Uterus (tissue), 4 donors: ENCODE results near the gene SEC11A. TPM values are rescaled to one million over a fixed set of nuclear protein-coding genes. Genes with fewer than 3 reads are reported as not detected.

Source experiments
- DNase-seq, 2 donors: peaks; one replicate each; pipeline ENCODE4 v3.0.0-alpha.2; 2019 to 2020
- H3K27ac ChIP-seq, 2 donors: fragments of 200-600 bp; sonication (generic); 1 replicate in 1 of 2; 2 replicates in 1 of 2; pipeline ENCODE4 v1.5.1; 2016 to 2018
- H3K27me3 ChIP-seq, 2 donors: fragments of 200-600 bp; sonication (generic); one replicate each; pipeline ENCODE4 v1.5.1; 2018 to 2019; ENCODE audit warnings: control low read depth in 1 of 2
- H3K36me3 ChIP-seq, 2 donors: fragments of 200-600 bp; sonication (generic); one replicate each; pipeline ENCODE4 v1.5.1; 2019; ENCODE audit warnings: control low read depth in 1 of 2
- H3K4me1 ChIP-seq, 2 donors: fragments of 200-600 bp; sonication (generic); one replicate each; pipeline ENCODE4 v1.5.1; 2018 to 2019; ENCODE audit warnings: control low read depth in 1 of 2
- H3K4me3 ChIP-seq, 2 donors: fragments of 200-600 bp; sonication (generic); 1 replicate in 1 of 2; 2 replicates in 1 of 2; pipeline ENCODE4 v1.5.1; 2018 to 2019; ENCODE audit warnings: mild to moderate bottlenecking in 1 of 2
- H3K9me3 ChIP-seq, 2 donors: fragments of 200-600 bp; sonication (generic); one replicate each; pipeline ENCODE4 v1.5.1; 2019; ENCODE audit warnings: control low read depth in 1 of 2
- CTCF ChIP-seq, 4 experiments: fragments of 200-600 bp in 2 of 4; fragments of 450-650 bp in 2 of 4; sonication (generic) in 2 of 4; IDR thresholded peaks; one replicate each; pipeline ENCODE4 v1.5.1; 2016 to 2019; ENCODE audit warnings: antibody characterized with exemption in 4 of 4, mild to moderate bottlenecking in 2 of 4, moderate library complexity in 1 of 4
- POLR2A ChIP-seq, 2 donors: fragments of 450-650 bp; IDR thresholded peaks; one replicate each; pipeline ENCODE4 v1.6.1; 2016; ENCODE audit warnings: antibody characterized with exemption in 2 of 2, mild to moderate bottlenecking in 1 of 2, moderate library complexity in 1 of 2
- intact Hi-C: fragments of 100-400 bp; cut with DNase I; formaldehyde crosslinking; loops from one replicate; pipeline ENCODE4 v1.15.1; 2023; ENCODE audit warnings: low total_unique reads
- total RNA-seq, 4 donors: library from RNA; depleted of rRNA in 3 of 4; stranded (reverse); fragments of >200 nt in 3 of 4; gene quantifications; one replicate each; pipeline versions ENCODE4 v1.1.0 to v1.2.4, GENCODE V29; 2014 to 2023
- donor health status: DM: yes; HTN: yes; CAD: no.

Gene SEC11A
- total RNA-seq, 4 donors from 2014 or later = 117 to 261 (median 204) TPM

- no peak for TF ChIP-seq CTCF (IDR thresholded peaks at IDR 0.05)
- TF ChIP-seq POLR2A (IDR thresholded peaks at IDR 0.05) = no peak
- Histone ChIP-seq H3K27me3 (no peaks in the 10 kb centered on the region), H3K36me3 (no peaks in the 10 kb centered on the region), H3K4me1 (no peaks in the 10 kb centered on the region), H3K9me3 (no peaks in the 10 kb centered on the region), H3K27ac (peak overlapping the region in 1 of 2 donors; percentile 33), H3K4me3 (no peak overlapping the region)
- no peak for DNase-seq
- intact Hi-C loops = no loop called here
These were observed 9.1 kb upstream of the SEC11A start for GRCh38 chr15:84725001-84725491.

- TF ChIP-seq POLR2A (IDR thresholded peaks at IDR 0.05) = no peak
- TF ChIP-seq CTCF (IDR thresholded peaks at IDR 0.05) = no peak
- no peaks in the 10 kb centered on the region for H3K27me3 ChIP-seq
- intact Hi-C loops = no loop called here
- no peak overlapping the region for H3K27ac ChIP-seq
- no peak for DNase-seq
- no peak overlapping the region for H3K4me3 ChIP-seq
- H3K4me1 ChIP-seq = no peaks in the 10 kb centered on the region
- no peaks in the 10 kb centered on the region for H3K9me3 ChIP-seq
- H3K36me3 ChIP-seq = no peaks in the 10 kb centered on the region
These were observed 6.7 kb upstream of the SEC11A start for GRCh38 chr15:84722628-84723027.

DNA sequence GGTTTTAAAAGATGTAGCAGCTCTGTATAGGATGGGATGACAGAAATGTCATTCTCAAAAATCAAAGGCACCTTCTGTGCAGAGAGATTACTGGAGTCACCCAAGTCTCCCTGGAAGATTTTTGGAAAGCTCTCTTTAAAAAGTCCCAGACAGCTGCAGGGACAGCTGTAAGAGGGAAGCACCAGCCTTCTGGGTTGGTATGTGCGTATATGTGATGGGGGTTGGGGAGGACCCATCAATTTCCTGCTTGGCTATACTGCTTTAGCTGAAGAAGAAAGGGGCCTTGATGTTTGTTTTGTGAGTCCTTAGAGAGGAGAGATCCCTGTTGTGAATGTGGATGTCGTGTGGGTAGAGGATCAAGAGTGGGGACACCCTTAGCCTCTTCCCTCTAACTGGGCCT is 5.4 kb upstream of the SEC11A start:
- Histone ChIP-seq H3K4me1 (no peaks in the 10 kb centered on the region), H3K27ac (no peak overlapping the region), H3K4me3 (no peak overlapping the region), H3K27me3 (no peaks in the 10 kb centered on the region), H3K9me3 (no peaks in the 10 kb centered on the region), H3K36me3 (no peaks in the 10 kb centered on the region)
- intact Hi-C loops = no loop called here
- no peak for DNase-seq
- no peak for TF ChIP-seq POLR2A (IDR thresholded peaks at IDR 0.05)
- no peak for TF ChIP-seq CTCF (IDR thresholded peaks at IDR 0.05)

GRCh38 chr15:84715441-84716035 is 401 bp downstream of the SEC11A start:
- TF ChIP-seq CTCF (IDR thresholded peaks at IDR 0.05) (no peak), POLR2A (IDR thresholded peaks at IDR 0.05) (no peak)
- Histone ChIP-seq H3K36me3 (no peaks in the 10 kb centered on the region), H3K9me3 (no peaks in the 10 kb centered on the region), H3K4me1 (peaks cover 0 to 3% of the 10 kb centered on the region in 2 donors), H3K4me3 (peak overlapping the region; percentile 72 to 79), H3K27ac (peak overlapping the region; percentile 86 to 95), H3K27me3 (no peaks in the 10 kb centered on the region)
- no peak for DNase-seq
- intact Hi-C loops = no loop called here

DNA sequence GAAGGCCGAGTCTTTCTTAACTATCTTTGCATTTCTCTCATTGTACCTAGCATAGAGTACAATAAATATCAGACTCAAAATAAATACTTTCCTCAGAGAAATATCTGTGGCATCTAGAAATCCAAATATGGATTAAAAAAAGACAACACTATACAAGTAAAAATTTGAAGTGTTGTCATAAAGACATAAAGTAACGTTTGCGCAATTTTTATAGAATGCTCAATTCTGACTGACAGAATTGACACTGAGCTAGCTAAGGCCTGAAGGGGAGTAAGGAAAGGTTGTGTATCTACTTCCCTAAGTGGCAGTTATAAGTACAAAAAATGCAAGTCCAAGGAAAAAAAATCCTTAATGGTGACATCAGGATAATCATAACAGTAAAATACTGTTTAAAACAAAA is 1.1 kb downstream of the SEC11A start:
- H3K27ac ChIP-seq = peak overlapping the region in 1 of 2 donors; percentile 86
- no peak for DNase-seq
- intact Hi-C loops = no loop called here
- peaks cover 0 to 3% of the 10 kb centered on the region in 2 donors for H3K4me1 ChIP-seq
- no peaks in the 10 kb centered on the region for H3K27me3 ChIP-seq
- peak overlapping the region; percentile 72 to 79 for H3K4me3 ChIP-seq
- TF ChIP-seq CTCF (IDR thresholded peaks at IDR 0.05) (no peak), POLR2A (IDR thresholded peaks at IDR 0.05) (no peak)
- no peaks in the 10 kb centered on the region for H3K36me3 ChIP-seq
- no peaks in the 10 kb centered on the region for H3K9me3 ChIP-seq
